ENCODE data around the gene LCLAT1.

LCLAT1 gene

GRCh38 chr2:30447149-30448045, at the start of gene LCLAT1:
Gene LCLAT1 (plus strand): TSS chr2:30447246. CDS start chr2:30525591, 78,345 bp downstream.
- DNase-seq (ENCODE audit: low read depth in 2 of 2), result peak; percentile 81 to 82

GRCh38 chr2:30398084-30398873, 48.8 kb upstream of the LCLAT1 start:
- DNase-seq (ENCODE audit: low read depth in 2 of 2), result no peak

- DNase-seq (ENCODE audit: low read depth in 2 of 2), result no peak
Observed at GRCh38 chr2:30400151-30400954, 46.7 kb upstream of the LCLAT1 start.

- DNase-seq (ENCODE audit: low read depth in 2 of 2), result no peak
Observed at GRCh38 chr2:30402441-30403182, 44.4 kb upstream of the LCLAT1 start.

- DNase-seq (ENCODE audit: low read depth in 2 of 2), result no peak
Observed at GRCh38 chr2:30403592-30404312, 43.3 kb upstream of the LCLAT1 start.

- DNase-seq (ENCODE audit: low read depth in 2 of 2), result no peak
Observed at GRCh38 chr2:30404319-30405259, 42.5 kb upstream of the LCLAT1 start.

GRCh38 chr2:30405260-30405605, 41.8 kb upstream of the LCLAT1 start:
- DNase-seq (ENCODE audit: low read depth in 2 of 2), result no peak

GRCh38 chr2:30406853-30407252, 40.2 kb upstream of the LCLAT1 start:
- no peak for DNase-seq (ENCODE audit: low read depth in 2 of 2)

- no peak for DNase-seq (ENCODE audit: low read depth in 2 of 2)
Observed at GRCh38 chr2:30408961-30409387, 38.1 kb upstream of the LCLAT1 start.

- DNase-seq (ENCODE audit: low read depth in 2 of 2), result no peak
Observed at GRCh38 chr2:30410217-30410616, 36.8 kb upstream of the LCLAT1 start.

- DNase-seq (ENCODE audit: low read depth in 2 of 2), result no peak
Observed at GRCh38 chr2:30412047-30412683, 34.9 kb upstream of the LCLAT1 start.

GRCh38 chr2:30412684-30413570, 34.1 kb upstream of the LCLAT1 start:
- no peak for DNase-seq (ENCODE audit: low read depth in 2 of 2)

- no peak for DNase-seq (ENCODE audit: low read depth in 2 of 2)
Observed at GRCh38 chr2:30414961-30415360, 32.1 kb upstream of the LCLAT1 start.

GRCh38 chr2:30417253-30417652, 29.8 kb upstream of the LCLAT1 start:
- DNase-seq (ENCODE audit: low read depth in 2 of 2), result no peak

- no peak for DNase-seq (ENCODE audit: low read depth in 2 of 2)
Observed at GRCh38 chr2:30421026-30421603, 25.9 kb upstream of the LCLAT1 start.

GRCh38 chr2:30421604-30422443, 25.2 kb upstream of the LCLAT1 start:
- no peak for DNase-seq (ENCODE audit: low read depth in 2 of 2)
